ENCODE measurements around the gene SLC44A1.

The SLC44A1 gene

DNA sequence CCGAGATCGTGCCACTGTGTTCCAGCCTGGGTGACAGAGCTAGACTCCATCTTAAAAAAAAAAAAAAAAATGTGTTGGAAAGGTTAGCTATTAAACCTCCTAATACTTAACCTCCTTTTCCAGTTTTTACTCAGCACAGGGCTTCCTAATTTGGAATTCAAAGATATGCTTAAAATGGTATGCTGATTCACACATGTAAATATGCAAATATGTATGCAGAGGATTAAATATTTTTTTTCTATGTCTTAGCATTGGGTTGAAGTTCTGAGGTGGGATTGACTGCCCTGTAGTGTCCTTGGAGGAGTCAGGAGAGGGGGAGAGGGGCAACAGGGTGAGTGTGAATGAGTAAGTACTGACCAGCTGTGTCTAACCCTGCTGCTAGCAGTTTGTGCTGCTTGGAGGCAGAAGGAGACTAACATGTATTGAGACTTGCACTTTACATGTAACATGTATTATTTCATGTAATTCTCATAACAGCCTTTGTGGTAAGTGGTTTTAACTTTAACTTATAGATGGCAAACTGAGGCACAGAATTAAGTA lies 63.2 kb downstream of the SLC44A1 start:
- Histone ChIP-seq H3K4me3 (ENCODE audit: low read depth in 1 of 5, low read length in 5 of 5) (no peak overlapping the region), H3K27me3 (ENCODE audit: control insufficient read depth in 5 of 5, insufficient read depth in 4 of 5, low read length in 5 of 5) (no peaks in the 10 kb centered on the region), H3K27ac (ENCODE audit: low read depth, low read length) (no peak overlapping the region), H3K36me3 (ENCODE audit: control insufficient read depth in 5 of 5, insufficient read depth in 5 of 5, low read length in 5 of 5) (peaks cover 0 to 9% (median 0%) of the 10 kb centered on the region in 5 donors), H3K9ac (ENCODE audit: low read length in 5 of 5) (no peak overlapping the region), H3K4me1 (ENCODE audit: control insufficient read depth in 5 of 5, insufficient read depth in 5 of 5, low read length in 5 of 5) (peaks cover 0 to 2% (median 0%) of the 10 kb centered on the region in 5 donors), H3K9me3 (ENCODE audit: control insufficient read depth in 5 of 5, low read length in 5 of 5) (no peaks in the 10 kb centered on the region)

GRCh38 chr9:105308461-105309341 lies 64.2 kb downstream of the SLC44A1 start:
- Histone ChIP-seq H3K9ac (ENCODE audit: low read length in 5 of 5) (no peak overlapping the region), H3K4me3 (ENCODE audit: low read depth in 1 of 5, low read length in 5 of 5) (no peak overlapping the region), H3K9me3 (ENCODE audit: control insufficient read depth in 5 of 5, low read length in 5 of 5) (no peaks in the 10 kb centered on the region), H3K4me1 (ENCODE audit: control insufficient read depth in 5 of 5, insufficient read depth in 5 of 5, low read length in 5 of 5) (peaks cover 0 to 2% (median 0%) of the 10 kb centered on the region in 5 donors), H3K36me3 (ENCODE audit: control insufficient read depth in 5 of 5, insufficient read depth in 5 of 5, low read length in 5 of 5) (peaks cover 0 to 2% (median 0%) of the 10 kb centered on the region in 5 donors), H3K27me3 (ENCODE audit: control insufficient read depth in 5 of 5, insufficient read depth in 4 of 5, low read length in 5 of 5) (no peaks in the 10 kb centered on the region), H3K27ac (ENCODE audit: low read depth, low read length) (no peak overlapping the region)

- Histone ChIP-seq H3K4me3 (ENCODE audit: low read depth in 1 of 5, low read length in 5 of 5) (no peak overlapping the region), H3K27me3 (ENCODE audit: control insufficient read depth in 5 of 5, insufficient read depth in 4 of 5, low read length in 5 of 5) (no peaks in the 10 kb centered on the region), H3K36me3 (ENCODE audit: control insufficient read depth in 5 of 5, insufficient read depth in 5 of 5, low read length in 5 of 5) (no peaks in the 10 kb centered on the region), H3K27ac (ENCODE audit: low read depth, low read length) (no peak overlapping the region), H3K9me3 (ENCODE audit: control insufficient read depth in 5 of 5, low read length in 5 of 5) (no peaks in the 10 kb centered on the region), H3K9ac (ENCODE audit: low read length in 5 of 5) (no peak overlapping the region), H3K4me1 (ENCODE audit: control insufficient read depth in 5 of 5, insufficient read depth in 5 of 5, low read length in 5 of 5) (peaks cover 0 to 2% (median 0%) of the 10 kb centered on the region in 5 donors)
Measured at GRCh38 chr9:105309531-105309931, 65.1 kb downstream of the SLC44A1 start.

DNA sequence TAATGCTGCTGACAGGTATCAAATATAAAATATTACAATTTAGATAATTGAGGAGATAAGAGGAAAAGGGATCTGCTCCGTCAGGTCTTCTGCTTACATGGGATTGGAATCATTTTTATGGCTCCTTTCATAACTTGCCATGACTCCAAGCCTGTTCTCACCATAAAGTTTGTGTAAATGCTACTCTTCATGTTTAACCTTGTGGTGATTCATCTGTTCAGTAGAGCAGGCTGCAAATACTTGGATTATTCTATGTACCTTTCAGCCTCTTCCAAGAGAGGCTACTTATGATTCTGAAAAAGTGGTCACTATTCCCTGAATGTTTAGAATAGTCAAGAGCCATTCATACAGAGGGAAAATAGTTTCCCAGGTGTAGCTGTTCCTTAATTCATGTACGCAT lies 66.9 kb downstream of the SLC44A1 start:
- Histone ChIP-seq H3K9me3 (ENCODE audit: control insufficient read depth in 5 of 5, low read length in 5 of 5) (no peaks in the 10 kb centered on the region), H3K4me3 (ENCODE audit: low read depth in 1 of 5, low read length in 5 of 5) (no peak overlapping the region), H3K4me1 (ENCODE audit: control insufficient read depth in 5 of 5, insufficient read depth in 5 of 5, low read length in 5 of 5) (peaks cover 0 to 2% (median 0%) of the 10 kb centered on the region in 5 donors), H3K27ac (ENCODE audit: low read depth, low read length) (no peak overlapping the region), H3K9ac (ENCODE audit: low read length in 5 of 5) (no peak overlapping the region), H3K36me3 (ENCODE audit: control insufficient read depth in 5 of 5, insufficient read depth in 5 of 5, low read length in 5 of 5) (no peaks in the 10 kb centered on the region), H3K27me3 (ENCODE audit: control insufficient read depth in 5 of 5, insufficient read depth in 4 of 5, low read length in 5 of 5) (no peaks in the 10 kb centered on the region)

- Histone ChIP-seq H3K27ac (ENCODE audit: low read depth, low read length) (no peak overlapping the region), H3K4me1 (ENCODE audit: control insufficient read depth in 5 of 5, insufficient read depth in 5 of 5, low read length in 5 of 5) (peaks cover 0 to 2% (median 0%) of the 10 kb centered on the region in 5 donors), H3K9ac (ENCODE audit: low read length in 5 of 5) (no peak overlapping the region), H3K4me3 (ENCODE audit: low read depth in 1 of 5, low read length in 5 of 5) (no peak overlapping the region), H3K9me3 (ENCODE audit: control insufficient read depth in 5 of 5, low read length in 5 of 5) (no peaks in the 10 kb centered on the region), H3K27me3 (ENCODE audit: control insufficient read depth in 5 of 5, insufficient read depth in 4 of 5, low read length in 5 of 5) (no peaks in the 10 kb centered on the region), H3K36me3 (ENCODE audit: control insufficient read depth in 5 of 5, insufficient read depth in 5 of 5, low read length in 5 of 5) (peaks cover 0 to 8% (median 0%) of the 10 kb centered on the region in 5 donors)
Measured at GRCh38 chr9:105313238-105313637, 68.8 kb downstream of the SLC44A1 start.

DNA sequence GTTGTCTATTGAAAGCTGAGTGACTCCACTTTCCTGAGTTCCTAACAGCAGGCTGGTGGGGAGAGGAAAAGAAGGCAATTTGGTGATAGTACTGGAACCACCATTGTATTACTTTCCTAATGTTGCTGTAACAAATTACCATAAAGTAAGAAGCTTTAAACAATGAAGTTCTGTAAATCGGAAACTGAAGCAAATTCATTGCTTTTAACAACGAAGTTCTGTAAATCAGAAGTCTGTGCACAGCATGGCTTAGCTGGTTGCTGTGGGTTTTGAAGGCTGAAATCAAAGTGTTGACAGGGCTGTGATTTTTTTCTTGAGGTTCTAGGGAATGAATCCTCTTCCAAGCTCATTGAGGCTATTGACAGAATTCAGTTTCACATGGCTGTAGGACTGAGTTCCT lies 72.3 kb downstream of the SLC44A1 start:
- no peaks in the 10 kb centered on the region for H3K4me1 ChIP-seq (ENCODE audit: control insufficient read depth in 5 of 5, insufficient read depth in 5 of 5, low read length in 5 of 5)
- no peaks in the 10 kb centered on the region for H3K9me3 ChIP-seq (ENCODE audit: control insufficient read depth in 5 of 5, low read length in 5 of 5)
- H3K4me3 ChIP-seq (ENCODE audit: low read depth in 1 of 5, low read length in 5 of 5): no peak overlapping the region
- peaks cover 0 to 8% (median 0%) of the 10 kb centered on the region in 5 donors for H3K36me3 ChIP-seq (ENCODE audit: control insufficient read depth in 5 of 5, insufficient read depth in 5 of 5, low read length in 5 of 5)
- H3K27me3 ChIP-seq (ENCODE audit: control insufficient read depth in 5 of 5, insufficient read depth in 4 of 5, low read length in 5 of 5): no peaks in the 10 kb centered on the region
- no peak overlapping the region for H3K9ac ChIP-seq (ENCODE audit: low read length in 5 of 5)
- H3K27ac ChIP-seq (ENCODE audit: low read depth, low read length): no peak overlapping the region

- H3K27ac ChIP-seq (ENCODE audit: low read depth, low read length): no peak overlapping the region
- no peaks in the 10 kb centered on the region for H3K9me3 ChIP-seq (ENCODE audit: control insufficient read depth in 5 of 5, low read length in 5 of 5)
- H3K36me3 ChIP-seq (ENCODE audit: control insufficient read depth in 5 of 5, insufficient read depth in 5 of 5, low read length in 5 of 5): peaks cover 0 to 8% (median 0%) of the 10 kb centered on the region in 5 donors
- H3K4me3 ChIP-seq (ENCODE audit: low read depth in 1 of 5, low read length in 5 of 5): no peak overlapping the region
- H3K27me3 ChIP-seq (ENCODE audit: control insufficient read depth in 5 of 5, insufficient read depth in 4 of 5, low read length in 5 of 5): no peaks in the 10 kb centered on the region
- H3K4me1 ChIP-seq (ENCODE audit: control insufficient read depth in 5 of 5, insufficient read depth in 5 of 5, low read length in 5 of 5): no peaks in the 10 kb centered on the region
- no peak overlapping the region for H3K9ac ChIP-seq (ENCODE audit: low read length in 5 of 5)
Measured at GRCh38 chr9:105318729-105319191, 74.3 kb downstream of the SLC44A1 start.

DNA sequence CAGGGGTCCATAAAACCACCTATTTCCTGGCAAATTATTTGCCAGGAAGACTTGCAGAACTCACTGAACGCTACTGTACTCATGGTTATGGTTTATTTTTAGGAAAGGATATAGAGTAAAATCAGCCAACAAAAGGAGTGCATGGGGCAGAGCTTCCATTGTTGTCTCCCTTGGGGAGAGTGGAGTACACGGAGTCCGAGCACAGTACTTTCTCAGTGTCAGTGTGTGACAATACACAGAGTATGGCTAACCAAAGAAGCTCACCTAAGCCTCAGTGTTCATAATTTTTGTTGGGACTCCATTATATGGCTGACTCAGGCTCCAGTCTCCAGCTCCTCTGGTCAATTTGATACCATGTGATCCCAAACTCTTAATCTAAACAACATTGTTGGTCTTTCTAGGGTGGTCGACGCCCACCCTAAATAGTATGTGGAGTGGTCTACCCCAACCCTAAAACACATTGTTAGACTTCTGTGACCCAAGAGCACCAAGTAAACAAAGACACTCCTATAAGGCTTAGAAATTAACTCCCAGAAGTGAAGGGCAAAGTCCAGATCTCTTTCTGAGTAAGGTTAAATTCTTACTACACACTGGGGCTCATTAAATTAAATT lies 74.9 kb downstream of the SLC44A1 start:
- H3K9me3 ChIP-seq (ENCODE audit: control insufficient read depth in 5 of 5, low read length in 5 of 5): no peaks in the 10 kb centered on the region
- H3K27ac ChIP-seq (ENCODE audit: low read depth, low read length): no peak overlapping the region
- no peaks in the 10 kb centered on the region for H3K4me1 ChIP-seq (ENCODE audit: control insufficient read depth in 5 of 5, insufficient read depth in 5 of 5, low read length in 5 of 5)
- no peak overlapping the region for H3K9ac ChIP-seq (ENCODE audit: low read length in 5 of 5)
- no peak overlapping the region for H3K4me3 ChIP-seq (ENCODE audit: low read depth in 1 of 5, low read length in 5 of 5)
- H3K36me3 ChIP-seq (ENCODE audit: control insufficient read depth in 5 of 5, insufficient read depth in 5 of 5, low read length in 5 of 5): peaks cover 0 to 8% (median 0%) of the 10 kb centered on the region in 5 donors
- H3K27me3 ChIP-seq (ENCODE audit: control insufficient read depth in 5 of 5, insufficient read depth in 4 of 5, low read length in 5 of 5): no peaks in the 10 kb centered on the region

DNA sequence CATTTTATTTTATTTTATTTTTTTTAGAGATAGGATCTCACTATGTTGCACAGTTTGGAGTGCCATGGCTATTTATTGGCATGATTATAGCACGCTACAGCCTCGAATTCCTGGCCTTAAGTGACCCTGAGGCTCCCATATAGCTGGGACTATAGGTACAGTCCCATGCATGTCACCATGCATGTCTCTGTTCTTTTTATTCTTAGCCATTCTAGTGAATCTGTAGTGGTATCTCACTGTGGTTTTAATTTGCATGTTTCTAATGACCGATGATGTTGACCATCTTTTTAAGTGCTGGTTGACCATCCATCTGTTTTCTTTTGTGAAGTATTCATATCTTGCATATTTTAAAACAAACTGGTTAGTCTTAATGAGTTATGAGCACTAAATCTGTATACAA lies 76.1 kb downstream of the SLC44A1 start:
- Histone ChIP-seq H3K9ac (ENCODE audit: low read length in 5 of 5) (no peak overlapping the region), H3K4me1 (ENCODE audit: control insufficient read depth in 5 of 5, insufficient read depth in 5 of 5, low read length in 5 of 5) (no peaks in the 10 kb centered on the region), H3K27me3 (ENCODE audit: control insufficient read depth in 5 of 5, insufficient read depth in 4 of 5, low read length in 5 of 5) (no peaks in the 10 kb centered on the region), H3K27ac (ENCODE audit: low read depth, low read length) (no peak overlapping the region), H3K36me3 (ENCODE audit: control insufficient read depth in 5 of 5, insufficient read depth in 5 of 5, low read length in 5 of 5) (peaks cover 0 to 8% (median 0%) of the 10 kb centered on the region in 5 donors), H3K4me3 (ENCODE audit: low read depth in 1 of 5, low read length in 5 of 5) (no peak overlapping the region), H3K9me3 (ENCODE audit: control insufficient read depth in 5 of 5, low read length in 5 of 5) (no peaks in the 10 kb centered on the region)

- Histone ChIP-seq H3K27me3 (ENCODE audit: control insufficient read depth in 5 of 5, insufficient read depth in 4 of 5, low read length in 5 of 5) (no peaks in the 10 kb centered on the region), H3K9me3 (ENCODE audit: control insufficient read depth in 5 of 5, low read length in 5 of 5) (no peaks in the 10 kb centered on the region), H3K36me3 (ENCODE audit: control insufficient read depth in 5 of 5, insufficient read depth in 5 of 5, low read length in 5 of 5) (no peaks in the 10 kb centered on the region), H3K4me3 (ENCODE audit: low read depth in 1 of 5, low read length in 5 of 5) (no peak overlapping the region), H3K9ac (ENCODE audit: low read length in 5 of 5) (no peak overlapping the region), H3K4me1 (ENCODE audit: control insufficient read depth in 5 of 5, insufficient read depth in 5 of 5, low read length in 5 of 5) (peaks cover 0 to 14% (median 7%) of the 10 kb centered on the region in 5 donors), H3K27ac (ENCODE audit: low read depth, low read length) (peak overlapping the region; percentile 35)
Measured at GRCh38 chr9:105328296-105328695, 83.8 kb downstream of the SLC44A1 start.

All from subcutaneous abdominal adipose tissue (tissue), 5 donors.